Measurements from ENCODE around the gene EIF6.

Gene EIF6

GRCh38 chr20:35328095-35328685 lies 43.6 kb upstream of the EIF6 start:
- DNase-seq (ENCODE audit: extremely low read depth, insufficient read length) = no peak
- peaks cover 1% of the 10 kb centered on the region for H3K36me3 ChIP-seq (ENCODE audit: control insufficient read depth, insufficient read depth, low read length)
- no peak for TF ChIP-seq CTCF (IDR thresholded peaks at IDR 0.05; ENCODE audit: insufficient read depth, low read length, poor library complexity, severe bottlenecking)
- H3K27me3 ChIP-seq (replicated peaks; ENCODE audit: control insufficient read depth, insufficient read depth, low read length) = no peaks in the 10 kb centered on the region
- H3K4me3 ChIP-seq (replicated peaks; ENCODE audit: low read depth, low read length) = no peak overlapping the region

GRCh38 chr20:35327074-35327976 lies 42.8 kb upstream of the EIF6 start:
- no peak for TF ChIP-seq CTCF (IDR thresholded peaks at IDR 0.05; ENCODE audit: insufficient read depth, low read length, poor library complexity, severe bottlenecking)
- Histone ChIP-seq H3K27me3 (replicated peaks; ENCODE audit: control insufficient read depth, insufficient read depth, low read length) (no peaks in the 10 kb centered on the region), H3K4me3 (replicated peaks; ENCODE audit: low read depth, low read length) (no peak overlapping the region), H3K36me3 (ENCODE audit: control insufficient read depth, insufficient read depth, low read length) (peaks cover 1% of the 10 kb centered on the region)
- no peak for DNase-seq (ENCODE audit: extremely low read depth, insufficient read length)

- Histone ChIP-seq H3K36me3 (ENCODE audit: control insufficient read depth, insufficient read depth, low read length) (peaks cover 1% of the 10 kb centered on the region), H3K4me3 (replicated peaks; ENCODE audit: low read depth, low read length) (no peak overlapping the region), H3K27me3 (replicated peaks; ENCODE audit: control insufficient read depth, insufficient read depth, low read length) (no peaks in the 10 kb centered on the region)
- no peak for DNase-seq (ENCODE audit: extremely low read depth, insufficient read length)
- no peak for TF ChIP-seq CTCF (IDR thresholded peaks at IDR 0.05; ENCODE audit: insufficient read depth, low read length, poor library complexity, severe bottlenecking)
These were observed 42.1 kb upstream of the EIF6 start for GRCh38 chr20:35326740-35327073.

- H3K4me3 ChIP-seq (replicated peaks; ENCODE audit: low read depth, low read length) = no peak overlapping the region
- no peak for TF ChIP-seq CTCF (IDR thresholded peaks at IDR 0.05; ENCODE audit: insufficient read depth, low read length, poor library complexity, severe bottlenecking)
- peaks cover 1% of the 10 kb centered on the region for H3K36me3 ChIP-seq (ENCODE audit: control insufficient read depth, insufficient read depth, low read length)
- no peak for DNase-seq (ENCODE audit: extremely low read depth, insufficient read length)
- H3K27me3 ChIP-seq (replicated peaks; ENCODE audit: control insufficient read depth, insufficient read depth, low read length) = no peaks in the 10 kb centered on the region
These were observed 41.6 kb upstream of the EIF6 start for GRCh38 chr20:35326021-35326739.

GRCh38 chr20:35325401-35325800 lies 40.8 kb upstream of the EIF6 start:
- DNase-seq (ENCODE audit: extremely low read depth, insufficient read length) = no peak
- TF ChIP-seq CTCF (IDR thresholded peaks at IDR 0.05; ENCODE audit: insufficient read depth, low read length, poor library complexity, severe bottlenecking) = no peak

More at GRCh38 chr20:35325401-35325800, 40.8 kb upstream of the EIF6 start:
- H3K36me3 ChIP-seq (ENCODE audit: control insufficient read depth, insufficient read depth, low read length) = no peaks in the 10 kb centered on the region; the same call in none of the 2 replicates
- no peaks in the 10 kb centered on the region for H3K27me3 ChIP-seq (replicated peaks; ENCODE audit: control insufficient read depth, insufficient read depth, low read length)
- H3K4me3 ChIP-seq (replicated peaks; ENCODE audit: low read depth, low read length) = no peak overlapping the region
